ENCODE data around the gene IL1RL2.

DNA sequence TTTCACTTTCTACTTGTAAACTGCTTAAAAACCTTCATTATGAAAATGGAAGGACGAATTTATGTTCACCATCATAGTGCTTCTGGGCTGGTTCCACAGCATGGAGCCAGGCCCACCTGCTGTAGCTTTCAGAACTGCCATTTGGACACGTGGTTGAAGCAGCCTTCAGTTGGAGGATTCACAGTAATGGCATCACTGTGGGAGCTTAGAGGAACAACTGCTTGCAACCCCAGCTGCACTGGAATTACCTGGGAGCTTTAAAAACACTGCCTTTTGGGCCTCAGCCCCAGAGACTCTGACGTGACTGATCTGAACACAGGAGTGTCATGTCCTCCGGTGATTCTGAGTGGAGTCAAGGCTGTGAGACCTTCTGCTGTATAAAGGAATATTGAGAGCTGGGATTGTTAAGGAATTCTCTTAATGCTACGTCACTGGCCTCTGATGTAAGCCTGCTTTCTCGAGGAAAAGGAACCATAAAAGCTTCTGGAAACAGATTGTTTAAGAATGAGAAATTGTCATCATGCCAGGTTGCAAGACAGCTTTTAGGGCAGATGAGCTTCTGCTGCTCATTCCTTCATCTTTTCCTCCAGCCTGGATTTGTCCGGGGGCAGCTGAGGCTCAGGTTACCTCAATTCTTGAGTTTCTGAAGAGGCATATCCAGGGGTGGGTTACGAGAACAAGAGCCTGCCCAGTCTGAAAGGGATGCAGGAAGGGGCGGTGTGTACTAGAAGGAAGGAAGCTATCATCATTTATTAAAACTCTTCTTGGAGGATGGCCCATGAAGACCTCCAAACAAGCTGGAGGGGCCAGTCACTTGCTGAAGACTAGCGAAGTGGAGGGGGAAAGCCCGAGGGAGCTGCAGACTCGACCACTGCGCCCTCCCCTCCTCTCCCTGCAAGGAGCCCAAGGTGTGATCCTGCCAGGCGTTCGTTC is 45.5 kb upstream of the IL1RL2 start:
- TF ChIP-seq, protein P1, sequence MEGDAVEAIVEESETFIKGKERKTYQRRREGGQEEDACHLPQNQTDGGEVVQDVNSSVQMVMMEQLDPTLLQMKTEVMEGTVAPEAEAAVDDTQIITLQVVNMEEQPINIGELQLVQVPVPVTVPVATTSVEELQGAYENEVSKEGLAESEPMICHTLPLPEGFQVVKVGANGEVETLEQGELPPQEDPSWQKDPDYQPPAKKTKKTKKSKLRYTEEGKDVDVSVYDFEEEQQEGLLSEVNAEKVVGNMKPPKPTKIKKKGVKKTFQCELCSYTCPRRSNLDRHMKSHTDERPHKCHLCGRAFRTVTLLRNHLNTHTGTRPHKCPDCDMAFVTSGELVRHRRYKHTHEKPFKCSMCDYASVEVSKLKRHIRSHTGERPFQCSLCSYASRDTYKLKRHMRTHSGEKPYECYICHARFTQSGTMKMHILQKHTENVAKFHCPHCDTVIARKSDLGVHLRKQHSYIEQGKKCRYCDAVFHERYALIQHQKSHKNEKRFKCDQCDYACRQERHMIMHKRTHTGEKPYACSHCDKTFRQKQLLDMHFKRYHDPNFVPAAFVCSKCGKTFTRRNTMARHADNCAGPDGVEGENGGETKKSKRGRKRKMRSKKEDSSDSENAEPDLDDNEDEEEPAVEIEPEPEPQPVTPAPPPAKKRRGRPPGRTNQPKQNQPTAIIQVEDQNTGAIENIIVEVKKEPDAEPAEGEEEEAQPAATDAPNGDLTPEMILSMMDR (IDR thresholded peaks at IDR 0.05 in 4 of 5, conservative IDR thresholded peaks at IDR 0.05 in 1 of 5), result no peak
- TF ChIP-seq POLR2A (IDR thresholded peaks at IDR 0.05), result no peak

Data from gastrocnemius medialis (tissue), 4 donors.